Endothelial cell of umbilical vein (primary cell): ENCODE data around the gene PRPH. TPM values are rescaled to one million over a fixed set of nuclear protein-coding genes. Genes with fewer than 3 reads are reported as not detected.

ENCODE experiments used
- BruUV-seq: library from RNA; stranded (reverse); fragments of 400-500 nt; replicated peaks from 2 replicates; lab custom pipeline; 2021; lab: Mats Ljungman, UMichigan
- CTCF ChIA-PET: fragments of 300-600, 350-600 bp; sonication (Branson Sonifier 250); formaldehyde crosslinking; loops from one replicate; lab custom pipeline; 2021; ENCODE audit warnings: antibody characterized with exemption, inconsistent platforms; lab: Charles Lee
- POLR2A ChIA-PET: fragments of 300-600, 350-600 bp; sonication (Branson Sonifier 250); formaldehyde crosslinking; loops from one replicate; lab custom pipeline; 2021; ENCODE audit warnings: antibody characterized with exemption, inconsistent platforms; lab: Charles Lee
- DNase-seq: peaks from one replicate; pipeline ENCODE4 v3.0.0-alpha.2; 2011; ENCODE audit warnings: low read depth, low spot score
- FAIRE-seq: peaks from 2 replicates; lab custom pipeline; 2011; peaks lifted over from hg19 to GRCh38; lab: Jason Lieb, UNC
- H2AFZ ChIP-seq: 2 replicates; pipeline ENCODE4 v1.6.0; 2012; ENCODE audit warnings: low read depth, low read length, control low read depth, inconsistent platforms
- H3K27ac ChIP-seq: 2 replicates; pipeline ENCODE4 v1.5.1; 2011; ENCODE audit warnings: low read depth, mild to moderate bottlenecking, control low read depth, low read length, moderate library complexity; ENCODE audit not compliant: insufficient read depth
- H3K27me3 ChIP-seq, 2 experiments: 2 replicates each; pipeline versions ENCODE4 v1.6.0 to v1.6.1; 2011; ENCODE audit warnings: low read length in 2 of 2, mixed read lengths in 1 of 2; ENCODE audit not compliant: control insufficient read depth in 2 of 2, insufficient read depth in 2 of 2
- H3K36me3 ChIP-seq, 2 experiments: 2 replicates in 1 of 2; 3 replicates in 1 of 2; pipeline ENCODE4 v1.5.1; 2011; ENCODE audit warnings: low read length in 2 of 2, mild to moderate bottlenecking in 1 of 2, moderate library complexity in 1 of 2; ENCODE audit not compliant: control insufficient read depth in 2 of 2, insufficient read depth in 2 of 2; ENCODE audit errors: extremely low read depth in 1 of 2
- H3K4me1 ChIP-seq: 3 replicates; pipeline ENCODE4 v1.5.1; 2011; ENCODE audit warnings: mild to moderate bottlenecking, low read length; ENCODE audit not compliant: control insufficient read depth, insufficient read depth; ENCODE audit errors: extremely low read depth
- H3K4me2 ChIP-seq: 2 replicates; pipeline ENCODE4 v1.6.1; 2011; ENCODE audit warnings: low read length, control low read depth, mixed read lengths; ENCODE audit not compliant: insufficient read depth
- H3K4me3 ChIP-seq, 3 experiments: fragments of 200-600 bp in 1 of 3; sonication (generic), shearing (Covaris generic) in 1 of 3; replicated peaks in 1 of 3; 2 replicates each; pipeline ENCODE4 v1.5.1; 2011 to 2016; ENCODE audit warnings: control low read depth in 3 of 3, low read length in 3 of 3, mild to moderate bottlenecking in 2 of 3, inconsistent platforms in 1 of 3, low read depth in 1 of 3, moderate library complexity in 1 of 3; ENCODE audit not compliant: insufficient read depth in 1 of 3
- H3K79me2 ChIP-seq: 2 replicates; pipeline ENCODE4 v1.6.0; 2012; ENCODE audit warnings: low read length, inconsistent platforms; ENCODE audit not compliant: control insufficient read depth, insufficient read depth
- H3K9ac ChIP-seq: replicated peaks from 2 replicates; pipeline ENCODE3; 2011; ENCODE audit warnings: low read length, control low read depth; ENCODE audit not compliant: insufficient read depth; ENCODE audit errors: extremely low read depth
- H3K9me1 ChIP-seq: replicated peaks from 3 replicates; pipeline ENCODE4 v1.6.0; 2011; ENCODE audit warnings: mild to moderate bottlenecking, low read length; ENCODE audit not compliant: control insufficient read depth, insufficient read depth; ENCODE audit errors: extremely low read depth
- H3K9me3 ChIP-seq: replicated peaks from 2 replicates; pipeline ENCODE4 v1.5.1; 2012; ENCODE audit warnings: low read length, inconsistent platforms; ENCODE audit not compliant: control insufficient read depth, insufficient read depth
- H4K20me1 ChIP-seq: replicated peaks from 2 replicates; pipeline ENCODE3; 2011; ENCODE audit warnings: mild to moderate bottlenecking, low read length; ENCODE audit not compliant: control insufficient read depth, insufficient read depth; ENCODE audit errors: extremely low read depth
- EZH2 ChIP-seq: IDR thresholded peaks from 2 replicates; pipeline ENCODE4 v1.6.1; 2012; ENCODE audit warnings: borderline replicate concordance, low read depth, mild to moderate bottlenecking, moderate library complexity, low read length, inconsistent platforms; ENCODE audit not compliant: severe bottlenecking
- FOS ChIP-seq: IDR thresholded peaks from 2 replicates; pipeline ENCODE4 v1.6.1; 2011; ENCODE audit warnings: mild to moderate bottlenecking, low read length, moderate library complexity, borderline replicate concordance; ENCODE audit not compliant: insufficient read depth
- GATA2 ChIP-seq: IDR thresholded peaks from 2 replicates; pipeline ENCODE4 v1.7.0; 2011; ENCODE audit warnings: low read depth, mild to moderate bottlenecking, moderate library complexity, mixed read lengths, low read length; ENCODE audit not compliant: insufficient read length, insufficient read depth
- JUN ChIP-seq: IDR thresholded peaks from 2 replicates; pipeline ENCODE4 v1.6.1; 2011; ENCODE audit warnings: borderline replicate concordance, low read depth; ENCODE audit not compliant: insufficient read length, insufficient read depth
- MYC ChIP-seq: IDR thresholded peaks from one replicate; pipeline ENCODE4 v1.6.1; 2011; ENCODE audit warnings: mild to moderate bottlenecking, low read depth, low read length
- POLR2A ChIP-seq: IDR thresholded peaks from 2 replicates; pipeline ENCODE4 v1.6.1; 2012; ENCODE audit warnings: low read depth, mild to moderate bottlenecking, control low read depth, low read length
- POLR2AphosphoS5 ChIP-seq: IDR thresholded peaks from 2 replicates; pipeline ENCODE4 v1.6.1; 2012; ENCODE audit warnings: low read depth, mild to moderate bottlenecking, control low read depth, low read length, moderate library complexity; ENCODE audit not compliant: insufficient read depth
- dilution Hi-C: fragments of 300-500 bp; cut with MboI; formaldehyde crosslinking; loops from one replicate; pipeline ENCODE4 v1.15.0; 2019; ENCODE audit warnings: low sequenced_read_pairs; ENCODE audit not compliant: extremely low pct_ligation_motif_present
- intact Hi-C: fragments of 100-400 bp; cut with micrococcal nuclease; formaldehyde crosslinking; loops from one replicate; pipeline ENCODE4 v1.10.0; 2022
- polyA plus RNA-seq, 4 experiments: library from polyadenylated mRNA; depleted of rRNA in 3 of 4; stranded (reverse) in 3 of 4; unstranded in 1 of 4; fragments of >200 nt; gene quantifications; 2 replicates each; pipeline versions ENCODE4 v1.2.1 to v1.2.3, GENCODE V29; 2011 to 2012; ENCODE audit warnings: missing spikeins in 1 of 4
- total RNA-seq: library from RNA; stranded (reverse); gene quantifications from 2 replicates; pipeline ENCODE4 v1.2.3, GENCODE V29; 2021
- TF ChIP-seq, protein P1 (sequence below), 2 donors: IDR thresholded peaks; 1 replicate in 1 of 2; 2 replicates in 1 of 2; pipeline ENCODE4 v1.5.1; 2011; ENCODE audit warnings: low read length in 2 of 2, mild to moderate bottlenecking in 2 of 2, moderate library complexity in 2 of 2, control low read depth in 1 of 2, inconsistent platforms in 1 of 2, low read depth in 1 of 2; ENCODE audit not compliant: insufficient read depth in 1 of 2; ENCODE audit errors: extremely low read depth in 1 of 2
- TF ChIP-seq, protein P2 (sequence below): IDR thresholded peaks from 2 replicates; pipeline ENCODE4 v1.6.1; 2011; ENCODE audit not compliant: insufficient read depth, insufficient read length

PRPH gene
- total and polyA plus RNA-seq, 2 donors (not counting 3 experiments of a cell fraction or from before 2014, with no cell fraction given), result not detected

DNA sequence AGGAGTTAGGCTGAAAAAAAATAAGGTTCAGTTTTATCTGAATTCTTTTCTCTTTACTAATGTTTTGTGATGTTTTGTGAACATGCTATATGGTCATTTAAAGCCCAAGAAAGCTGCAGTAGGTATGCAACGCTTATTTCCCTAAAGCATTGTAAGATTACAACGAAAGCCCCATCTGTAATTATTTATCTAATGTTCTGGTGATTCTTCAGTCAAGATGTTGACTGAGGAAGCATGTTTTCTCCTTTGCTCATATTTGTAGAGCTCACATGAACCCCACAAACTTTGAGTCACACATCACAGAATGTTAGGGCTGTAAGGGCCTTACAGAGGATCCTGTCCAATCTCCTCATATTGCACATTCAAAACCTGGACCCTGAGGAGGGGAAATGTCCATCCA is 33.2 kb upstream of the PRPH start:
- ChIA-PET CTCF (interaction anchor here (2.0 kb wide), 1 partner anchor 27 kb away, joined by 6 read pairs; no protein-coding TSS in a partner anchor), POLR2A (interaction anchor here (0.6 kb wide), 1 partner anchor 77 kb away, joined by 3 read pairs; no protein-coding TSS in a partner anchor)
- no peak overlapping the region for H3K4me3 ChIP-seq
- H4K20me1 ChIP-seq, result no peaks in the 10 kb centered on the region
- no peaks in the 10 kb centered on the region for H3K36me3 ChIP-seq
- H3K9ac ChIP-seq, result no peak overlapping the region
- H3K4me2 ChIP-seq, result no peak overlapping the region
- TF ChIP-seq, protein P1, sequence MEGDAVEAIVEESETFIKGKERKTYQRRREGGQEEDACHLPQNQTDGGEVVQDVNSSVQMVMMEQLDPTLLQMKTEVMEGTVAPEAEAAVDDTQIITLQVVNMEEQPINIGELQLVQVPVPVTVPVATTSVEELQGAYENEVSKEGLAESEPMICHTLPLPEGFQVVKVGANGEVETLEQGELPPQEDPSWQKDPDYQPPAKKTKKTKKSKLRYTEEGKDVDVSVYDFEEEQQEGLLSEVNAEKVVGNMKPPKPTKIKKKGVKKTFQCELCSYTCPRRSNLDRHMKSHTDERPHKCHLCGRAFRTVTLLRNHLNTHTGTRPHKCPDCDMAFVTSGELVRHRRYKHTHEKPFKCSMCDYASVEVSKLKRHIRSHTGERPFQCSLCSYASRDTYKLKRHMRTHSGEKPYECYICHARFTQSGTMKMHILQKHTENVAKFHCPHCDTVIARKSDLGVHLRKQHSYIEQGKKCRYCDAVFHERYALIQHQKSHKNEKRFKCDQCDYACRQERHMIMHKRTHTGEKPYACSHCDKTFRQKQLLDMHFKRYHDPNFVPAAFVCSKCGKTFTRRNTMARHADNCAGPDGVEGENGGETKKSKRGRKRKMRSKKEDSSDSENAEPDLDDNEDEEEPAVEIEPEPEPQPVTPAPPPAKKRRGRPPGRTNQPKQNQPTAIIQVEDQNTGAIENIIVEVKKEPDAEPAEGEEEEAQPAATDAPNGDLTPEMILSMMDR (IDR thresholded peaks at IDR 0.05; ENCODE audit: extremely low read depth in 1 of 2, insufficient read depth in 1 of 2, low read depth in 1 of 2, low read length in 2 of 2), result no peak
- TF ChIP-seq JUN (no peak), POLR2AphosphoS5 (no peak), POLR2A (no peak), MYC (no peak), EZH2 (no peak), GATA2 (no peak), FOS (no peak)
- TF ChIP-seq, protein P2, sequence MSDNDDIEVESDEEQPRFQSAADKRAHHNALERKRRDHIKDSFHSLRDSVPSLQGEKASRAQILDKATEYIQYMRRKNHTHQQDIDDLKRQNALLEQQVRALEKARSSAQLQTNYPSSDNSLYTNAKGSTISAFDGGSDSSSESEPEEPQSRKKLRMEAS, result no peak
- FAIRE-seq (no peak), DNase-seq (no peak)
- BruUV-seq, result no TSS peak
- H3K27me3 ChIP-seq, result no peaks in the 10 kb centered on the region
- dilution Hi-C loops (no loop called here), intact Hi-C loops (no loop called here)
- no peaks in the 10 kb centered on the region for H3K9me3 ChIP-seq
- no peaks in the 10 kb centered on the region for H3K9me1 ChIP-seq
- peaks cover 34% of the 10 kb centered on the region for H3K79me2 ChIP-seq
- H3K27ac ChIP-seq, result no peak overlapping the region
- H2AFZ ChIP-seq, result no peak overlapping the region
- H3K4me1 ChIP-seq, result peaks cover 24% of the 10 kb centered on the region
